HEK293 (cell line): ENCODE results near the gene RTL5.

Experiments
- CTCF ChIA-PET: fragments of 350-600 bp; formaldehyde crosslinking; extraction: SDS; loops from one replicate; lab custom pipeline; 2021; ENCODE audit warnings: antibody characterized with exemption; lab: Yijun Ruan, JAX
- POLR2A ChIA-PET: fragments of 300-600 bp; formaldehyde crosslinking; extraction: SDS; loops from one replicate; lab custom pipeline; 2020; ENCODE audit warnings: antibody characterized with exemption, inconsistent platforms; lab: Yijun Ruan, JAX
- H3K27ac ChIP-seq: fragments of 200-500 bp; sonication (Bioruptor generic); 2 replicates; pipeline ENCODE4 v1.5.1; 2014; ENCODE audit warnings: low read depth, low read length, control low read depth, inconsistent platforms; ENCODE audit errors: extremely low read depth
- H3K36me3 ChIP-seq, 2 experiments: fragments of 200-500 bp in 1 of 2; sonication (Bioruptor generic) in 1 of 2; 1 replicate in 1 of 2; 2 replicates in 1 of 2; pipeline ENCODE4 v1.5.1; 2014 to 2017; ENCODE audit warnings: inconsistent platforms in 2 of 2, low read length in 2 of 2; ENCODE audit not compliant: control insufficient read depth in 2 of 2, insufficient read depth in 1 of 2
- H3K4me1 ChIP-seq: fragments of 200-500 bp; sonication (Bioruptor generic); 2 replicates; pipeline ENCODE4 v1.5.1; 2014; ENCODE audit warnings: mild to moderate bottlenecking, low read length, inconsistent platforms; ENCODE audit not compliant: control insufficient read depth, insufficient read depth
- H3K4me3 ChIP-seq: 2 replicates; pipeline ENCODE4 v1.5.1; 2011; ENCODE audit warnings: low read depth, mild to moderate bottlenecking, control low read depth, low read length, moderate library complexity
- H3K9me3 ChIP-seq: fragments of 200-500 bp; sonication (Bioruptor generic); 2 replicates; pipeline ENCODE4 v1.5.1; 2014; ENCODE audit warnings: low read depth, low read length, inconsistent platforms; ENCODE audit not compliant: control insufficient read depth, insufficient read depth
- GLIS1 ChIP-seq: fragments of 450-650 bp; formaldehyde crosslinking; IDR thresholded peaks from 2 replicates; pipeline ENCODE4 v1.5.1; 2016; ENCODE audit warnings: missing biosample characterization, missing genetic modification characterization
- IKZF3 ChIP-seq: fragments of 450-650 bp; IDR thresholded peaks from 2 replicates; pipeline ENCODE4 v1.5.0; 2018; ENCODE audit warnings: missing biosample characterization, mild to moderate bottlenecking, missing genetic modification characterization, moderate library complexity
- KLF1 ChIP-seq: fragments of 450-650 bp; formaldehyde crosslinking; IDR thresholded peaks from 2 replicates; pipeline ENCODE4 v1.5.1; 2016; ENCODE audit warnings: missing biosample characterization, missing genetic modification characterization
- KLF10 ChIP-seq: fragments of 450-650 bp; IDR thresholded peaks from 2 replicates; pipeline ENCODE4 v1.5.1; 2018; ENCODE audit warnings: missing biosample characterization, mild to moderate bottlenecking, missing genetic modification characterization
- KLF7 ChIP-seq: fragments of 450-650 bp; formaldehyde crosslinking; IDR thresholded peaks from 2 replicates; pipeline ENCODE4 v1.5.1; 2016; ENCODE audit warnings: missing biosample characterization, missing genetic modification characterization, borderline replicate concordance
- MYNN ChIP-seq: fragments of 450-650 bp; formaldehyde crosslinking; IDR thresholded peaks from 2 replicates; pipeline ENCODE4 v1.5.1; 2016; ENCODE audit warnings: missing biosample characterization, missing genetic modification characterization, borderline replicate concordance
- ZBTB20 ChIP-seq: fragments of 450-650 bp; formaldehyde crosslinking; IDR thresholded peaks from 2 replicates; pipeline ENCODE4 v1.5.1; 2016; ENCODE audit warnings: missing biosample characterization, missing genetic modification characterization
- ZFP37 ChIP-seq: fragments of 450-650 bp; formaldehyde crosslinking; IDR thresholded peaks from 2 replicates; pipeline ENCODE4 v1.5.1; 2016; ENCODE audit warnings: missing biosample characterization, missing genetic modification characterization
- ZNF157 ChIP-seq: fragments of 450-650 bp; formaldehyde crosslinking; IDR thresholded peaks from 2 replicates; pipeline ENCODE4 v1.5.1; 2016; ENCODE audit warnings: missing biosample characterization, missing genetic modification characterization
- ZNF223 ChIP-seq: fragments of 450-650 bp; formaldehyde crosslinking; IDR thresholded peaks from 2 replicates; pipeline ENCODE4 v1.5.1; 2016; ENCODE audit warnings: missing biosample characterization, missing genetic modification characterization
- ZNF501 ChIP-seq: fragments of 450-650 bp; formaldehyde crosslinking; IDR thresholded peaks from 2 replicates; pipeline ENCODE4 v1.5.1; 2016; ENCODE audit warnings: missing biosample characterization, missing genetic modification characterization
- ZNF600 ChIP-seq: fragments of 450-650 bp; formaldehyde crosslinking; IDR thresholded peaks from 2 replicates; pipeline ENCODE4 v1.5.1; 2016; ENCODE audit warnings: missing biosample characterization, missing genetic modification characterization
- ZNF610 ChIP-seq: fragments of 450-650 bp; formaldehyde crosslinking; IDR thresholded peaks from 2 replicates; pipeline ENCODE4 v1.5.1; 2016; ENCODE audit warnings: missing biosample characterization, missing genetic modification characterization, borderline replicate concordance
- ZNF623 ChIP-seq: fragments of 450-650 bp; formaldehyde crosslinking; IDR thresholded peaks from 2 replicates; pipeline ENCODE4 v1.5.1; 2016; ENCODE audit warnings: missing biosample characterization, missing genetic modification characterization
- ZNF677 ChIP-seq: fragments of 450-650 bp; IDR thresholded peaks from 2 replicates; pipeline ENCODE4 v1.5.0; 2018; ENCODE audit warnings: missing biosample characterization, mild to moderate bottlenecking, missing genetic modification characterization, moderate library complexity
- ZSCAN16 ChIP-seq: fragments of 450-650 bp; formaldehyde crosslinking; IDR thresholded peaks from 2 replicates; pipeline ENCODE4 v1.5.1; 2016; ENCODE audit warnings: missing biosample characterization, missing genetic modification characterization
- TF ChIP-seq, protein P1 (sequence below): fragments of 450-650 bp; formaldehyde crosslinking; IDR thresholded peaks from 2 replicates; pipeline ENCODE4 v1.5.1; 2016; ENCODE audit warnings: missing biosample characterization, missing genetic modification characterization
- TF ChIP-seq, protein P2 (sequence below): fragments of 450-650 bp; formaldehyde crosslinking; IDR thresholded peaks from 2 replicates; pipeline ENCODE4 v1.5.1; 2017; ENCODE audit warnings: missing biosample characterization, missing genetic modification characterization
- TF ChIP-seq, protein P3 (sequence below): fragments of 450-650 bp; formaldehyde crosslinking; IDR thresholded peaks from 2 replicates; pipeline ENCODE4 v1.5.1; 2017; ENCODE audit warnings: missing biosample characterization, mild to moderate bottlenecking, missing genetic modification characterization, moderate library complexity
- TF ChIP-seq, protein P4 (sequence below): fragments of 450-650 bp; formaldehyde crosslinking; IDR thresholded peaks from 2 replicates; pipeline ENCODE4 v1.5.1; 2016; ENCODE audit warnings: missing biosample characterization, missing genetic modification characterization
- TF ChIP-seq, protein P5 (sequence below): fragments of 450-650 bp; formaldehyde crosslinking; IDR thresholded peaks from 2 replicates; pipeline ENCODE4 v1.5.1; 2016; ENCODE audit warnings: missing biosample characterization, missing genetic modification characterization

Gene RTL5

DNA sequence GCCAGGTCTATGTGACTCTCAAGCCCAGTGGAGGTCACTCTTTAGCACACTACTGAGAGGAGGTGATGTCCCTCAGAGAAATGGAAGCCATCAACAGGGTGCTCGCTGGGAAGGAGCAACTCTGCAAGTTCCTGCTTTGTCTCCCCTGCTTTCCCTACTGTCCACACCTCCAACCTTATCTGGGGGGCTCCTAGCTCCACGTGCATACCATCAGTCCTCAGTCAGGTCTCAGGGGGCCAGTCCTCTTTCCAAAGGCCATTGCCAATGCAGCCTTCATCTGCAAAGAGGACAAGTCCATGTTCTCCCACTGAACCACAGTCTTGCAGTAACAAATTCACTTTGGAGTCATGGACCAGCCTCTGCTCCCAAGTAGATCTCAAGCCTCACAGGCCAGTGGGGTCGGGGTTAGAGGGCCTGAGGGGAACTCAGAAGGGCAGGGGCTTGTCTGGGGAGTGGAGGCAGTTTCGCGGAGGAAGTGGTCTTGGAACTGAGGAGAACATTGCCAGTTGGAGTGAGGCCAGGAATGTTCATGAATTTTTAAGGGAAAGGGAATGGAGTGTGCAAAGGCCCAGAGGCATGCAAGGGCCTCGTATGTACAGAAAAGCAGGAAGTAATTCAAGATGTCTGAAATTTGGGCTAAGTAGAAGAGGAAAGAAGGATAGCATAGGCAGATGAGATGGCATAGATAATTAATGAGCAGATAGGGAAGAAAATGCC is 8.9 kb downstream of the RTL5 start:
- TF ChIP-seq, protein P1, sequence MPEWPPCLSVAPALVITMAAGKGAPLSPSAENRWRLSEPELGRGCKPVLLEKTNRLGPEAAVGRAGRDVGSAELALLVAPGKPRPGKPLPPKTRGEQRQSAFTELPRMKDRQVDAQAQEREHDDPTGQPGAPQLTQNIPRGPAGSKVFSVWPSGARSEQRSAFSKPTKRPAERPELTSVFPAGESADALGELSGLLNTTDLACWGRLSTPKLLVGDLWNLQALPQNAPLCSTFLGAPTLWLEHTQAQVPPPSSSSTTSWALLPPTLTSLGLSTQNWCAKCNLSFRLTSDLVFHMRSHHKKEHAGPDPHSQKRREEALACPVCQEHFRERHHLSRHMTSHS (tag by site-specific recombination) = no peak
- peak; percentile 79 for TF ChIP-seq ZNF623 (tag by site-specific recombination)
- Histone ChIP-seq H3K4me3 (no peak overlapping the region), H3K4me1 (peaks cover 6% of the 10 kb centered on the region; the same call in 1 of the 2 replicates), H3K27ac (peak overlapping the region; percentile 38; the same call in 1 of the 2 replicates), H3K36me3 (no peaks in the 10 kb centered on the region), H3K9me3 (no peaks in the 10 kb centered on the region)
- ChIA-PET POLR2A (no interaction called here), CTCF (interaction anchor here (1.3 to 7.5 kb wide), 3 partner anchors 101 to 122 kb away, joined by 9 to 118 read pairs (median 74); no protein-coding TSS in a partner anchor)

DNA sequence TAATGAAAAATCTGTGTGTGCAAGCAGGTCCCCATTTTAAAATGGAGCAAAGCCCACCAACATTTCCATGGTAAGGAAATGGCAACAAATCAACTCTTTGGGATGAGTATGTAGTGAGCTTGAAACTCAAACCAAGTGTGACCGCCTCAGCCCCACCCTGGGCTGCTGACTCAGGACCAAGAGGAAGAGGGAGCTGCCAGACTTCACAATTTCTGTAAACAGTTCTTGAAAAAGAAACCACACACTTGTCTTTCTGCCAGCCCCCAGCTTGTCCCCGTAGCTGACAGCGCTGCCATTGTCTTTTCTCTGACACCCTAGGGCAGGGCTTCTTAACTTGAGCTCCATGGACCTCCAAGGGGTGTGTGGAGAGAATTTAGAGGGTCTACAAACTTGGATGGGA is 10.3 kb downstream of the RTL5 start:
- ChIA-PET CTCF (interaction anchor here (0.9 to 1.3 kb wide), 3 partner anchors 100 to 102 kb away, joined by 3 to 9 read pairs (median 3); no protein-coding TSS in a partner anchor), POLR2A (interaction anchor here (0.9 to 1.4 kb wide), 2 partner anchors 10 to 156 kb away, joined by 3 read pairs; partner anchors contain the start of genes RPS4X and RTL5)
- Histone ChIP-seq H3K36me3 (no peaks in the 10 kb centered on the region), H3K4me1 (peaks cover 5% of the 10 kb centered on the region; the same call in 1 of the 2 replicates), H3K9me3 (no peaks in the 10 kb centered on the region), H3K4me3 (no peak overlapping the region), H3K27ac (0 out of 2 replicates have a peak overlapping the region, but pooled peaks have one; percentile 19)
- no peak for TF ChIP-seq ZNF677 (tag by site-specific recombination)
- no peak for TF ChIP-seq IKZF3 (tag by site-specific recombination)
- no peak for TF ChIP-seq ZSCAN16 (tag by site-specific recombination)
- no peak for TF ChIP-seq ZFP37 (tag by site-specific recombination)
- TF ChIP-seq ZNF501 (tag by site-specific recombination) = no peak
- TF ChIP-seq, protein P2, sequence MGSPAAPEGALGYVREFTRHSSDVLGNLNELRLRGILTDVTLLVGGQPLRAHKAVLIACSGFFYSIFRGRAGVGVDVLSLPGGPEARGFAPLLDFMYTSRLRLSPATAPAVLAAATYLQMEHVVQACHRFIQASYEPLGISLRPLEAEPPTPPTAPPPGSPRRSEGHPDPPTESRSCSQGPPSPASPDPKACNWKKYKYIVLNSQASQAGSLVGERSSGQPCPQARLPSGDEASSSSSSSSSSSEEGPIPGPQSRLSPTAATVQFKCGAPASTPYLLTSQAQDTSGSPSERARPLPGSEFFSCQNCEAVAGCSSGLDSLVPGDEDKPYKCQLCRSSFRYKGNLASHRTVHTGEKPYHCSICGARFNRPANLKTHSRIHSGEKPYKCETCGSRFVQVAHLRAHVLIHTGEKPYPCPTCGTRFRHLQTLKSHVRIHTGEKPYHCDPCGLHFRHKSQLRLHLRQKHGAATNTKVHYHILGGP (tag by site-specific recombination) = no peak
- TF ChIP-seq KLF7 = no peak
- TF ChIP-seq ZBTB20 (tag by site-specific recombination) = no peak
- TF ChIP-seq GLIS1 (tag by site-specific recombination) = no peak
- no peak for TF ChIP-seq ZNF623 (tag by site-specific recombination)
- TF ChIP-seq, protein P3, sequence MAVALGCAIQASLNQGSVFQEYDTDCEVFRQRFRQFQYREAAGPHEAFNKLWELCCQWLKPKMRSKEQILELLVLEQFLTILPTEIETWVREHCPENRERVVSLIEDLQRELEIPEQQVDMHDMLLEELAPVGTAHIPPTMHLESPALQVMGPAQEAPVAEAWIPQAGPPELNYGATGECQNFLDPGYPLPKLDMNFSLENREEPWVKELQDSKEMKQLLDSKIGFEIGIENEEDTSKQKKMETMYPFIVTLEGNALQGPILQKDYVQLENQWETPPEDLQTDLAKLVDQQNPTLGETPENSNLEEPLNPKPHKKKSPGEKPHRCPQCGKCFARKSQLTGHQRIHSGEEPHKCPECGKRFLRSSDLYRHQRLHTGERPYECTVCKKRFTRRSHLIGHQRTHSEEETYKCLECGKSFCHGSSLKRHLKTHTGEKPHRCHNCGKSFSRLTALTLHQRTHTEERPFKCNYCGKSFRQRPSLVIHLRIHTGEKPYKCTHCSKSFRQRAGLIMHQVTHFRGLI (tag by site-specific recombination) = no peak
- no peak for TF ChIP-seq MYNN (tag by site-specific recombination)
- no peak for TF ChIP-seq ZNF610 (tag by site-specific recombination)
- TF ChIP-seq, protein P4, sequence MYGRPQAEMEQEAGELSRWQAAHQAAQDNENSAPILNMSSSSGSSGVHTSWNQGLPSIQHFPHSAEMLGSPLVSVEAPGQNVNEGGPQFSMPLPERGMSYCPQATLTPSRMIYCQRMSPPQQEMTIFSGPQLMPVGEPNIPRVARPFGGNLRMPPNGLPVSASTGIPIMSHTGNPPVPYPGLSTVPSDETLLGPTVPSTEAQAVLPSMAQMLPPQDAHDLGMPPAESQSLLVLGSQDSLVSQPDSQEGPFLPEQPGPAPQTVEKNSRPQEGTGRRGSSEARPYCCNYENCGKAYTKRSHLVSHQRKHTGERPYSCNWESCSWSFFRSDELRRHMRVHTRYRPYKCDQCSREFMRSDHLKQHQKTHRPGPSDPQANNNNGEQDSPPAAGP = no peak
- TF ChIP-seq, protein P5, sequence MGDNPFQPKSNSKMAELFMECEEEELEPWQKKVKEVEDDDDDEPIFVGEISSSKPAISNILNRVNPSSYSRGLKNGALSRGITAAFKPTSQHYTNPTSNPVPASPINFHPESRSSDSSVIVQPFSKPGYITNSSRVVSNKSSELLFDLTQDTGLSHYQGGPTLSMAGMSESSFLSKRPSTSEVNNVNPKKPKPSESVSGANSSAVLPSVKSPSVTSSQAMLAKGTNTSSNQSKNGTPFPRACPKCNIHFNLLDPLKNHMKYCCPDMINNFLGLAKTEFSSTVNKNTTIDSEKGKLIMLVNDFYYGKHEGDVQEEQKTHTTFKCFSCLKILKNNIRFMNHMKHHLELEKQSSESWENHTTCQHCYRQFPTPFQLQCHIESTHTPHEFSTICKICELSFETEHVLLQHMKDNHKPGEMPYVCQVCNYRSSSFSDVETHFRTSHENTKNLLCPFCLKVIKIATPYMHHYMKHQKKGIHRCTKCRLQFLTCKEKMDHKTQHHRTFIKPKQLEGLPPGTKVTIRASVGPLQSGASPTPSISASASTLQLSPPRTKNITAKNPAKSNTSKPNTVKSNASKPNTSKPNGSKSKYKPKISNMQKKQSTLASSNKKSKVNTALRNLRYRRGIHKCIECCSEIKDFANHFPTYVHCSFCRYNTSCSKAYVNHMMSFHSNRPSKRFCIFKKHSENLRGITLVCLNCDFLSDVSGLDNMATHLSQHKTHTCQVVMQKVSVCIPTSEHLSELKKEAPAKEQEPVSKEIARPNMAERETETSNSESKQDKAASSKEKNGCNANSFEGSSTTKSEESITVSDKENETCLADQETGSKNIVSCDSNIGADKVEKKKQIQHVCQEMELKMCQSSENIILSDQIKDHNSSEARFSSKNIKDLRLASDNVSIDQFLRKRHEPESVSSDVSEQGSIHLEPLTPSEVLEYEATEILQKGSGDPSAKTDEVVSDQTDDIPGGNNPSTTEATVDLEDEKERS (tag by site-specific recombination) = no peak
- TF ChIP-seq KLF10 = no peak
- no peak for TF ChIP-seq KLF1 (tag by site-specific recombination)
- TF ChIP-seq ZNF157 = no peak
- no peak for TF ChIP-seq ZNF600 (tag by site-specific recombination)
- TF ChIP-seq ZNF223 (tag by site-specific recombination) = no peak
